GM21528 (cell line): ENCODE measurements around the gene CMTM4.

Source experiments
- ATAC-seq: cut with Tn5 transposase; IDR thresholded peaks from one replicate; pipeline ENCODE4 v1.9.1; 2021; ENCODE audit warnings: mild to moderate bottlenecking, moderate library complexity; ENCODE audit not compliant: unreplicated experiment, low FRiP score

CMTM4 gene

GRCh38 chr16:66696669-66697630 is at the start of gene CMTM4:
TSS of gene CMTM4 (minus strand) at chr16:66696743. CDS start at chr16:66696525, 218 bp downstream.
- peak; percentile 82 for ATAC-seq

- ATAC-seq: no peak
These were observed 49.5 kb upstream of the CMTM4 start for GRCh38 chr16:66746048-66746447.

- no peak for ATAC-seq
These were observed 45.6 kb upstream of the CMTM4 start for GRCh38 chr16:66741950-66742808.

- ATAC-seq: no peak
These were observed 44.8 kb upstream of the CMTM4 start for GRCh38 chr16:66741169-66741900.

- ATAC-seq: no peak
These were observed 44.0 kb upstream of the CMTM4 start for GRCh38 chr16:66740533-66740932.

GRCh38 chr16:66740010-66740409 is 43.5 kb upstream of the CMTM4 start:
- ATAC-seq: no peak

GRCh38 chr16:66735891-66736290 is 39.3 kb upstream of the CMTM4 start:
- no peak for ATAC-seq

GRCh38 chr16:66731101-66731500 is 34.6 kb upstream of the CMTM4 start:
- ATAC-seq: no peak

GRCh38 chr16:66728804-66729203 is 32.3 kb upstream of the CMTM4 start:
- no peak for ATAC-seq

- no peak for ATAC-seq
These were observed 31.7 kb upstream of the CMTM4 start for GRCh38 chr16:66728117-66728787.

GRCh38 chr16:66720766-66721165 is 24.2 kb upstream of the CMTM4 start:
- ATAC-seq: no peak

- no peak for ATAC-seq
These were observed 22.7 kb upstream of the CMTM4 start for GRCh38 chr16:66719246-66719645.

- ATAC-seq: no peak
These were observed 21.2 kb upstream of the CMTM4 start for GRCh38 chr16:66717776-66718175.

GRCh38 chr16:66717112-66717675 is 20.7 kb upstream of the CMTM4 start:
- no peak for ATAC-seq

- ATAC-seq: no peak
These were observed 18.2 kb upstream of the CMTM4 start for GRCh38 chr16:66714654-66715307.

GRCh38 chr16:66714062-66714461 is 17.5 kb upstream of the CMTM4 start:
- ATAC-seq: no peak

- no peak for ATAC-seq
These were observed 16.5 kb upstream of the CMTM4 start for GRCh38 chr16:66713076-66713475.

GRCh38 chr16:66712512-66712911 is 16.0 kb upstream of the CMTM4 start:
- no peak for ATAC-seq

GRCh38 chr16:66711581-66711980 is 15.0 kb upstream of the CMTM4 start:
- ATAC-seq: no peak
